ENCODE results near the gene MEIKIN.

GRCh38 chr5:131986161-131986912 lies 40.9 kb upstream of the MEIKIN start:
- TF ChIP-seq CTCF (IDR thresholded peaks at IDR 0.05; ENCODE audit: low read length), result no peak
- no peak for TF ChIP-seq EZH2 (optimal IDR thresholded peaks at IDR 0.05; ENCODE audit: low read depth, low read length)
- TF ChIP-seq EZH2phosphoT487 (IDR thresholded peaks at IDR 0.05; ENCODE audit: low read length), result no peak

All from MM.1S (cell line).